SK-N-SH (cell line): Measurements from ENCODE around the gene NANOS2. TPM values are rescaled to one million over a fixed set of nuclear protein-coding genes. Genes with fewer than 3 reads are reported as not detected.

Source experiments
- CTCF ChIA-PET: fragments of 300-600, 350-600 bp; formaldehyde crosslinking; extraction: SDS; loops from one replicate; lab custom pipeline; 2021; lab: Yijun Ruan, JAX
- POLR2A ChIA-PET: fragments of 350-600 bp; sonication (Branson Sonifier 250); formaldehyde crosslinking; extraction: SDS; loops from one replicate; lab custom pipeline; 2020; ENCODE audit warnings: antibody characterized with exemption, inconsistent platforms; lab: Yijun Ruan, JAX
- DNase-seq: peaks from one replicate; pipeline ENCODE4 v3.0.0; 2012
- H2AFZ ChIP-seq: fragments of 200-600 bp; sonication (generic); 2 replicates; pipeline ENCODE4 v1.8.1; 2016; ENCODE audit warnings: antibody characterized with exemption, mild to moderate bottlenecking, low read depth
- H3F3A ChIP-seq: fragments of 200-600 bp; sonication (generic); replicated peaks from 2 replicates; pipeline ENCODE3; 2016; ENCODE audit warnings: antibody characterized with exemption, mild to moderate bottlenecking; ENCODE audit not compliant: insufficient read depth
- H3K27ac ChIP-seq, 2 experiments: fragments of 200-500 bp in 1 of 2; fragments of 200-600 bp in 1 of 2; sonication (Bioruptor generic) in 1 of 2; sonication (generic), shearing (Covaris generic) in 1 of 2; 2 replicates each; pipeline versions ENCODE4 v1.5.1 to v1.6.1; 2014 to 2016; ENCODE audit warnings: low read depth in 2 of 2, inconsistent platforms in 1 of 2, low read length in 1 of 2, mild to moderate bottlenecking in 1 of 2, mixed read lengths in 1 of 2
- H3K27me3 ChIP-seq: fragments of 200-600 bp; sonication (generic), shearing (Covaris generic); 2 replicates; pipeline ENCODE4 v1.6.1; 2016; ENCODE audit warnings: mixed run types; ENCODE audit not compliant: insufficient read depth
- H3K36me3 ChIP-seq, 2 experiments: fragments of 200-500 bp in 1 of 2; fragments of 200-600 bp in 1 of 2; sonication (Bioruptor generic) in 1 of 2; sonication (generic) in 1 of 2; replicated peaks in 1 of 2; 2 replicates each; pipeline versions ENCODE3 to v1.5.1; 2014 to 2016; ENCODE audit warnings: low read length in 1 of 2, mild to moderate bottlenecking in 1 of 2; ENCODE audit not compliant: insufficient read depth in 2 of 2, control insufficient read depth in 1 of 2
- H3K4me1 ChIP-seq, 2 experiments: fragments of 200-500 bp in 1 of 2; fragments of 200-600 bp in 1 of 2; sonication (Bioruptor generic) in 1 of 2; sonication (generic), shearing (Covaris generic) in 1 of 2; 2 replicates each; pipeline versions ENCODE4 v1.5.1 to v1.6.1; 2014 to 2016; ENCODE audit warnings: low read depth in 1 of 2, low read length in 1 of 2, mixed run types in 1 of 2; ENCODE audit not compliant: insufficient read depth in 2 of 2, control insufficient read depth in 1 of 2
- H3K4me2 ChIP-seq: fragments of 200-600 bp; sonication (generic), shearing (Covaris generic); 2 replicates; pipeline ENCODE4 v1.6.1; 2017; ENCODE audit warnings: mixed run types
- H3K4me3 ChIP-seq, 2 experiments: fragments of 200-500 bp in 1 of 2; fragments of 200-600 bp in 1 of 2; sonication (Bioruptor generic) in 1 of 2; sonication (generic), shearing (Covaris generic) in 1 of 2; 2 replicates each; pipeline versions ENCODE4 v1.5.1 to v1.8.1; 2014 to 2016; ENCODE audit warnings: low read depth in 2 of 2, inconsistent platforms in 1 of 2, low read length in 1 of 2, mild to moderate bottlenecking in 1 of 2, mixed read lengths in 1 of 2, moderate library complexity in 1 of 2
- H3K79me2 ChIP-seq: fragments of 200-600 bp; sonication (generic); 2 replicates; pipeline ENCODE4 v1.8.1; 2017; ENCODE audit warnings: mild to moderate bottlenecking; ENCODE audit not compliant: insufficient read depth
- H3K9ac ChIP-seq: fragments of 200-600 bp; sonication (generic); 2 replicates; pipeline ENCODE4 v1.6.1; 2017; ENCODE audit warnings: mixed run types
- H3K9me2 ChIP-seq: fragments of 200-600 bp; sonication (generic); 2 replicates; pipeline ENCODE4 v1.6.1; 2017; ENCODE audit warnings: mixed run types
- H3K9me3 ChIP-seq: fragments of 200-600 bp; sonication (generic); 2 replicates; pipeline ENCODE4 v1.6.1; 2017; ENCODE audit warnings: mixed run types, mild to moderate bottlenecking, moderate library complexity
- H4K20me1 ChIP-seq: fragments of 200-600 bp; sonication (generic); 2 replicates; pipeline ENCODE4 v1.6.1; 2017; ENCODE audit warnings: mild to moderate bottlenecking, mixed run types; ENCODE audit not compliant: insufficient read depth
- EZH2phosphoT487 ChIP-seq: fragments of 200-600 bp; sonication (generic); IDR thresholded peaks from 2 replicates; pipeline ENCODE4 v1.6.1; 2017; ENCODE audit warnings: low read depth, mixed run types, mild to moderate bottlenecking, antibody characterized with exemption, moderate library complexity, borderline replicate concordance
- FOSL2 ChIP-seq: IDR thresholded peaks from 2 replicates; pipeline ENCODE4 v1.4.0; 2012; ENCODE audit warnings: low read depth, mild to moderate bottlenecking, moderate library complexity, borderline replicate concordance
- MEF2A ChIP-seq: IDR thresholded peaks from 2 replicates; pipeline ENCODE4 v1.4.0; 2012; ENCODE audit warnings: low read depth, borderline replicate concordance
- MXI1 ChIP-seq: IDR thresholded peaks from 2 replicates; pipeline ENCODE4 v1.6.1; 2012; ENCODE audit warnings: mild to moderate bottlenecking, low read depth, low read length, improper control_type of control experiment
- NFIC ChIP-seq: IDR thresholded peaks from 2 replicates; pipeline ENCODE4 v1.4.0; 2012; ENCODE audit warnings: borderline replicate concordance
- POLR2AphosphoS5 ChIP-seq: IDR thresholded peaks from 2 replicates; pipeline ENCODE4 v1.6.1; 2012; ENCODE audit warnings: low read depth, low read length
- RFX5 ChIP-seq: IDR thresholded peaks from 2 replicates; pipeline ENCODE4 v1.6.1; 2012; ENCODE audit warnings: mild to moderate bottlenecking, improper control_type of control experiment, low read length
- RXRA ChIP-seq: IDR thresholded peaks from 2 replicates; pipeline ENCODE4 v1.4.0; 2012; ENCODE audit warnings: low read depth, mild to moderate bottlenecking, borderline replicate concordance
- SMC3 ChIP-seq: IDR thresholded peaks from 2 replicates; pipeline ENCODE4 v1.6.1; 2012; ENCODE audit warnings: low read depth, low read length, improper control_type of control experiment
- TAF1 ChIP-seq: IDR thresholded peaks from 2 replicates; pipeline ENCODE4 v1.6.1; 2012; ENCODE audit warnings: low read depth, mild to moderate bottlenecking, low read length, moderate library complexity, borderline replicate concordance
- TCF12 ChIP-seq: IDR thresholded peaks from 2 replicates; pipeline ENCODE4 v1.4.0; 2012
- TEAD4 ChIP-seq: IDR thresholded peaks from 2 replicates; pipeline ENCODE4 v1.4.0; 2012; ENCODE audit warnings: mild to moderate bottlenecking, borderline replicate concordance; ENCODE audit not compliant: insufficient read depth
- YY1 ChIP-seq: IDR thresholded peaks from 2 replicates; pipeline ENCODE4 v1.4.0; 2012; ENCODE audit warnings: low read depth, mild to moderate bottlenecking
- WGBS: methylation state at CpG from one replicate; pipeline ENCODE4 v1.1.6; 2017; ENCODE audit warnings: low lambda C conversion rate; 5-methylcytosine and 5-hydroxymethylcytosine counted together
- polyA plus RNA-seq, 3 experiments: library from polyadenylated mRNA; depleted of rRNA; stranded (reverse); fragments of >200 nt; gene quantifications; 2 replicates each; pipeline ENCODE4 v1.2.3, GENCODE V29; 2012
- TF ChIP-seq, protein P1 (sequence below): fragments of 150-350 bp; IDR thresholded peaks from 2 replicates; pipeline ENCODE4 v1.6.1; 2016; ENCODE audit warnings: mild to moderate bottlenecking, low read depth, low read length
- TF ChIP-seq, protein P2 (sequence below): fragments of 150-350 bp; IDR thresholded peaks from 2 replicates; pipeline ENCODE4 v1.6.1; 2017; ENCODE audit warnings: antibody characterized with exemption, low read length, low read depth, borderline replicate concordance
- TF ChIP-seq, protein P3 (sequence below): IDR thresholded peaks from 2 replicates; pipeline ENCODE4 v1.4.0; 2012; ENCODE audit warnings: low read depth
- TF ChIP-seq, protein P4 (sequence below): IDR thresholded peaks from 2 replicates; pipeline ENCODE4 v1.6.1; 2012; ENCODE audit warnings: mild to moderate bottlenecking, low read depth, low read length, moderate library complexity
- TF ChIP-seq, protein P5 (sequence below): IDR thresholded peaks from 2 replicates; pipeline ENCODE4 v1.4.0; 2012; ENCODE audit warnings: low read depth, borderline replicate concordance

Gene NANOS2
- polyA plus RNA-seq, 1 of the 3 experiments (the other 2 are of a cell fraction): not detected

DNA sequence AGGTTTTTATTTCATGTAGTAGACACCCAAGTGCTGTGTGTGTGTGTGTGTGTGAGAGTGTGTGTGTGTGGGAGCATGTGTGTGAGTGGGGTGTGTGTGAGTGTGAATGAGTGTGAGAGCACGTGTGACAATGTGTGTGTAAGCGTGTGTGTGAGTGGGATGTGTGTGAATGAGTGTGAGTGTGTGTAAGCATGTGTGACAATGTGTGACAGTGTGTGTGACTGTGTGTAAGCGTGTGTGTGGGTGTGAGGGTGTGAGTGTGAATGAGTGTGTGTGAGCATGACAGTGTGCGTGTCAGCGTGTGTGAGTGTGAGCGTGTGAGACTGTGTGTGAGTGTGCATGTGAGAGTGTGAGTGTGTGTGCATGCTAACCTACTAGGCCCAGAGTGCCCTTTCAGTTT, 43.7 kb upstream of the NANOS2 start:
- no peaks in the 10 kb centered on the region for H3K9me3 ChIP-seq
- WGBS: 94% methylated on average over 6 of the region's 6 CpGs
- no peak for DNase-seq
- no peak overlapping the region for H3K4me2 ChIP-seq
- H3K27me3 ChIP-seq: no peaks in the 10 kb centered on the region
- peaks cover 15% of the 10 kb centered on the region for H3F3A ChIP-seq
- POLR2A ChIA-PET: no interaction called here
- TF ChIP-seq, protein P1, sequence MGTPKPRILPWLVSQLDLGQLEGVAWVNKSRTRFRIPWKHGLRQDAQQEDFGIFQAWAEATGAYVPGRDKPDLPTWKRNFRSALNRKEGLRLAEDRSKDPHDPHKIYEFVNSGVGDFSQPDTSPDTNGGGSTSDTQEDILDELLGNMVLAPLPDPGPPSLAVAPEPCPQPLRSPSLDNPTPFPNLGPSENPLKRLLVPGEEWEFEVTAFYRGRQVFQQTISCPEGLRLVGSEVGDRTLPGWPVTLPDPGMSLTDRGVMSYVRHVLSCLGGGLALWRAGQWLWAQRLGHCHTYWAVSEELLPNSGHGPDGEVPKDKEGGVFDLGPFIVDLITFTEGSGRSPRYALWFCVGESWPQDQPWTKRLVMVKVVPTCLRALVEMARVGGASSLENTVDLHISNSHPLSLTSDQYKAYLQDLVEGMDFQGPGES: no peak
- TF ChIP-seq EZH2phosphoT487: no peak
- TF ChIP-seq YY1: no peak
- TF ChIP-seq SMC3: no peak
- peaks cover 18 to 20% of the 10 kb centered on the region in 2 experiments; a peak in 3 of 4 replicates for H3K4me1 ChIP-seq
- no peaks in the 10 kb centered on the region for H3K79me2 ChIP-seq
- CTCF ChIA-PET: no interaction called here
- no peaks in the 10 kb centered on the region for H3K9me2 ChIP-seq
- no peak overlapping the region for H2AFZ ChIP-seq
- H3K9ac ChIP-seq: no peak overlapping the region
- H3K36me3 ChIP-seq: peaks cover 0 to 3% of the 10 kb centered on the region in 2 experiments
- H4K20me1 ChIP-seq: no peaks in the 10 kb centered on the region
- no peak overlapping the region for H3K4me3 ChIP-seq
- no peak overlapping the region for H3K27ac ChIP-seq

DNA sequence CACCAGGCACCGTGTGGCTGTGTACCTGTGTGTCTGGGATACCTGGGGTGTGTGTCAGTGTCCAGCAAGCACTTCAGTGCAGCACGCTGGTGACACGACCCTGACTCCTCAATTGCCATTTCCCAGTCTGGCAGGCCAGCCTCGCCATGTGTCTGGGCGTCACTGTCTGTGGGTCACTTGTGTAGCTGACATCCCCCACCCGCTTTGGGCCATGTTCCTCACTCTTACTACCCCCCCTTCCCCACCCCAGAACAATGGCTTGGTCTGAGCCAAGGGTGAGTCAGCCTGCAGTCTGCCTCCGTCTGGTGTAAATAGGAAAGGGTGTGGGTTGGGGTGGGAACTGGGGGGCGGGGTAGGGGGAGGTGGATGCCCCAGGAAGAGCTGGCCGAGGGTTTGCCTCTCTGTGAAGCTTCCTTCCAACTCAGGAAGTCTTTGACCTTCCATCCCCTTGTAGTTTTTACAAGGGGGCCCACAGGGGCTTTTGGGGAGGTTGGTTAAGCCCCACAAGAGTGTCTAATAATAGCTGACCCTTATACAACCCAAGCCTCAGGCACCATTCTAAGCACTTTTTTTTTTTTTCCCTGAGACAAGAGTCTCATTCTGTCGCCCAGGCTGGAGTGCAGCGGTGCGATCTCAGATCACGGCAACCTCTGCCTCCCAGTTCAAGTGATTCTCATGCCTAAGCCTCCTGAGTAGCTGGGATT, 41.5 kb upstream of the NANOS2 start:
- Histone ChIP-seq H3K4me3 (no peak overlapping the region), H3K27ac (peak overlapping the region in 1 of 2 experiments; percentile 57; a peak in 2 of 4 replicates), H3K27me3 (no peaks in the 10 kb centered on the region), H3K4me1 (peaks cover 20 to 22% of the 10 kb centered on the region in 2 experiments; a peak in 3 of 4 replicates), H3K4me2 (peak overlapping the region; percentile 54; the same call in 1 of the 2 replicates), H3K36me3 (peaks cover 5 to 6% of the 10 kb centered on the region in 2 experiments), H3K79me2 (no peaks in the 10 kb centered on the region), H2AFZ (peak overlapping the region; percentile 43; the same call in 1 of the 2 replicates), H3K9me2 (no peaks in the 10 kb centered on the region), H4K20me1 (no peaks in the 10 kb centered on the region), H3K9ac (no peak overlapping the region; the same call in 1 of the 2 replicates), H3F3A (peaks cover 9% of the 10 kb centered on the region), H3K9me3 (no peaks in the 10 kb centered on the region)
- ChIA-PET POLR2A (no interaction called here), CTCF (no interaction called here)
- 54% methylated on average over 10 of the region's 13 CpGs for WGBS
- DNase-seq: peak; percentile 56
- TF ChIP-seq MEF2A: no peak
- peak; percentile 40; the same call in 1 of the 2 replicates for TF ChIP-seq TCF12
- TF ChIP-seq RXRA: no peak
- peak; percentile 79 for TF ChIP-seq NFIC
- TF ChIP-seq TAF1: no peak
- no peak for TF ChIP-seq RFX5
- TF ChIP-seq, protein P2, sequence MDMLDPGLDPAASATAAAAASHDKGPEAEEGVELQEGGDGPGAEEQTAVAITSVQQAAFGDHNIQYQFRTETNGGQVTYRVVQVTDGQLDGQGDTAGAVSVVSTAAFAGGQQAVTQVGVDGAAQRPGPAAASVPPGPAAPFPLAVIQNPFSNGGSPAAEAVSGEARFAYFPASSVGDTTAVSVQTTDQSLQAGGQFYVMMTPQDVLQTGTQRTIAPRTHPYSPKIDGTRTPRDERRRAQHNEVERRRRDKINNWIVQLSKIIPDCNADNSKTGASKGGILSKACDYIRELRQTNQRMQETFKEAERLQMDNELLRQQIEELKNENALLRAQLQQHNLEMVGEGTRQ: no peak
- no peak for TF ChIP-seq SMC3
- peak; percentile 68; the same call in 1 of the 2 replicates for TF ChIP-seq FOSL2
- TF ChIP-seq, protein P3, sequence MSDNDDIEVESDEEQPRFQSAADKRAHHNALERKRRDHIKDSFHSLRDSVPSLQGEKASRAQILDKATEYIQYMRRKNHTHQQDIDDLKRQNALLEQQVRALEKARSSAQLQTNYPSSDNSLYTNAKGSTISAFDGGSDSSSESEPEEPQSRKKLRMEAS: 0 out of 2 replicates have a peak, but pooled peaks have one; percentile 42
- TF ChIP-seq, protein P4, sequence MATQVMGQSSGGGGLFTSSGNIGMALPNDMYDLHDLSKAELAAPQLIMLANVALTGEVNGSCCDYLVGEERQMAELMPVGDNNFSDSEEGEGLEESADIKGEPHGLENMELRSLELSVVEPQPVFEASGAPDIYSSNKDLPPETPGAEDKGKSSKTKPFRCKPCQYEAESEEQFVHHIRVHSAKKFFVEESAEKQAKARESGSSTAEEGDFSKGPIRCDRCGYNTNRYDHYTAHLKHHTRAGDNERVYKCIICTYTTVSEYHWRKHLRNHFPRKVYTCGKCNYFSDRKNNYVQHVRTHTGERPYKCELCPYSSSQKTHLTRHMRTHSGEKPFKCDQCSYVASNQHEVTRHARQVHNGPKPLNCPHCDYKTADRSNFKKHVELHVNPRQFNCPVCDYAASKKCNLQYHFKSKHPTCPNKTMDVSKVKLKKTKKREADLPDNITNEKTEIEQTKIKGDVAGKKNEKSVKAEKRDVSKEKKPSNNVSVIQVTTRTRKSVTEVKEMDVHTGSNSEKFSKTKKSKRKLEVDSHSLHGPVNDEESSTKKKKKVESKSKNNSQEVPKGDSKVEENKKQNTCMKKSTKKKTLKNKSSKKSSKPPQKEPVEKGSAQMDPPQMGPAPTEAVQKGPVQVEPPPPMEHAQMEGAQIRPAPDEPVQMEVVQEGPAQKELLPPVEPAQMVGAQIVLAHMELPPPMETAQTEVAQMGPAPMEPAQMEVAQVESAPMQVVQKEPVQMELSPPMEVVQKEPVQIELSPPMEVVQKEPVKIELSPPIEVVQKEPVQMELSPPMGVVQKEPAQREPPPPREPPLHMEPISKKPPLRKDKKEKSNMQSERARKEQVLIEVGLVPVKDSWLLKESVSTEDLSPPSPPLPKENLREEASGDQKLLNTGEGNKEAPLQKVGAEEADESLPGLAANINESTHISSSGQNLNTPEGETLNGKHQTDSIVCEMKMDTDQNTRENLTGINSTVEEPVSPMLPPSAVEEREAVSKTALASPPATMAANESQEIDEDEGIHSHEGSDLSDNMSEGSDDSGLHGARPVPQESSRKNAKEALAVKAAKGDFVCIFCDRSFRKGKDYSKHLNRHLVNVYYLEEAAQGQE: no peak
- no peak for TF ChIP-seq TEAD4
- TF ChIP-seq POLR2AphosphoS5: no peak
- TF ChIP-seq, protein P5, sequence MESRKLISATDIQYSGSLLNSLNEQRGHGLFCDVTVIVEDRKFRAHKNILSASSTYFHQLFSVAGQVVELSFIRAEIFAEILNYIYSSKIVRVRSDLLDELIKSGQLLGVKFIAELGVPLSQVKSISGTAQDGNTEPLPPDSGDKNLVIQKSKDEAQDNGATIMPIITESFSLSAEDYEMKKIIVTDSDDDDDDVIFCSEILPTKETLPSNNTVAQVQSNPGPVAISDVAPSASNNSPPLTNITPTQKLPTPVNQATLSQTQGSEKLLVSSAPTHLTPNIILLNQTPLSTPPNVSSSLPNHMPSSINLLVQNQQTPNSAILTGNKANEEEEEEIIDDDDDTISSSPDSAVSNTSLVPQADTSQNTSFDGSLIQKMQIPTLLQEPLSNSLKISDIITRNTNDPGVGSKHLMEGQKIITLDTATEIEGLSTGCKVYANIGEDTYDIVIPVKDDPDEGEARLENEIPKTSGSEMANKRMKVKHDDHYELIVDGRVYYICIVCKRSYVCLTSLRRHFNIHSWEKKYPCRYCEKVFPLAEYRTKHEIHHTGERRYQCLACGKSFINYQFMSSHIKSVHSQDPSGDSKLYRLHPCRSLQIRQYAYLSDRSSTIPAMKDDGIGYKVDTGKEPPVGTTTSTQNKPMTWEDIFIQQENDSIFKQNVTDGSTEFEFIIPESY: no peak
- no peak for TF ChIP-seq YY1
- no peak for TF ChIP-seq EZH2phosphoT487
- TF ChIP-seq MXI1: no peak
